Transverse colon (tissue), 3 donors: ENCODE results near the gene SLC25A51.

Experiments used
- CTCF ChIP-seq, 5 experiments: fragments of 200-600 bp in 3 of 5; fragments of 450-650 bp in 2 of 5; sonication (generic) in 3 of 5; IDR thresholded peaks; 1 replicate in 2 of 5; 2 replicates in 3 of 5; pipeline ENCODE4 v1.5.1; 2016 to 2017; ENCODE audit warnings: antibody characterized with exemption in 5 of 5, inconsistent platforms in 3 of 5, mild to moderate bottlenecking in 2 of 5, moderate library complexity in 1 of 5
- POLR2A ChIP-seq: fragments of 450-650 bp; IDR thresholded peaks from one replicate; pipeline ENCODE4 v1.6.1; 2016; ENCODE audit warnings: antibody characterized with exemption, mild to moderate bottlenecking, moderate library complexity

- TF ChIP-seq CTCF (IDR thresholded peaks at IDR 0.05) (no peak), POLR2A (no peak)
Measured at GRCh38 chr9:37938121-37938891, 34.4 kb upstream of the SLC25A51 start.
